ENCODE measurements around the gene CTNNBL1.
"Not testable (repeated sequence)": the region's sequence is repeated elsewhere in the genome, so short reads cannot be mapped to it uniquely, and the experiment has no call there.

The CTNNBL1 gene

DNA sequence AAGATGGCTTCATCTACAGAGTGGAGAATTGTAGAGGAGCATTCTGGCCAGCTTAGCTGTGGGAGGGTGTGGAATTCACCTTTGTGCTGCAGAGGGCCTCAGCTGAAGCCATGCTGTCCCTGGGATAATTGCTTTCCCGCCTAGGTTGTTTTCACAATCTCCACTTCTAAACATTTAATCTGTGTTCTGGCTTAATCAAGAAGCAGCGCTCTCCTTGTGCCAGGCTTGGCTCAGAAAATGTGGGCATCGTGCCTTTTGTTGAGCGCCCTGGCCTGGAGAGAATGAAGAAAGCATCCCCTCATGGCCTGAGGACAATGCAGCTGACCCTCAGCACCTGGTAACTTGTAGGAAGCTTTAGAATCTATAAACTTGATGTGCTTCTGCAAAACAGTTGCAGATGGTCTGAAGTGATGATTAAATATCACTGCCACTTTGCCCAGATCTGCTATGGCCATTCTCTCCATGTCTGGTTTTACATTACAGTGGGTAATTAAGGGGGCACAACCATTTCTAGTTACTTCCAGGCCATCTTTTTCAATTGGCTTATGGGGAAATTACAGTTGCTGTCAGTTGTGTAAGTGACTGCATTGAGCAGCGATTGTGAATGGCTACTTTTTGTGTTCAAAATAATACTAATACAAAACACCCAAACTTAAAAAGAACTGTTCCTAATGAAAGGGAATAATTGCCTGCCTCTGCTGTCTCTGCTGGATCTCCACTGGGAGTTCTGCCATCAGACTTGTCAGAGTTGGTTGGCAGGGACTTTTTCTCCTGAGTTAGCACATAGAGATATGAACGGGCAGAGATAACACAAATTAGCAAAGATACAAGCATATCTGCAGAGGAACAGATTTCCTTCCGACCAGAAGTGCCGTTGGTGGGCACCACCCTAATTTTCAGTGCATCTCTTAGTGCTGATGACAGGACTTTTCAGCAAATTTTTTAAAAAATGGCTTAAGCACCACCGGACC lies 18.4 kb downstream of the CTNNBL1 start:
- DNase-seq (ENCODE audit: low read depth, low spot score), result no peak

DNA sequence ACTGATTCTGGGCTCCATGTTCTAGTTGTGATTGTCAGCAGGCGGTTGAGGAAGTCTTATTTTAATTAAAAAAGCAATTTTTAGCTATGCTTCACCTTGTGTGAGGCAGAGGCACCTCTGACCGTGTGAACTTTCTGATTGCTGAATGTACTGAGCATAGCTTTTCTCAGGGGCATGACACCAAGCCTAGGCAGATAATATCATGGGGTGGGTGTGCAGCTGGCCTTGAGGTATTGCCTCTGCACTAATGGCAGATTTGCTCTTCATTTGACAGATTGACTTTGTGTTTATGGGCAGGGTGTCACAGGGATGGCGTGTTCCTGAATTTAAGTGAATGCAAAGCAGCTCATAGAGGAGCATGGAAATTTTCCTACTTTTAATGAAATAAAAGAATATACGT lies 19.6 kb downstream of the CTNNBL1 start:
- DNase-seq (ENCODE audit: low read depth, low spot score), result no peak

GRCh38 chr20:37714978-37715672 lies 21.3 kb downstream of the CTNNBL1 start:
- DNase-seq (ENCODE audit: low read depth, low spot score), result no peak

DNA sequence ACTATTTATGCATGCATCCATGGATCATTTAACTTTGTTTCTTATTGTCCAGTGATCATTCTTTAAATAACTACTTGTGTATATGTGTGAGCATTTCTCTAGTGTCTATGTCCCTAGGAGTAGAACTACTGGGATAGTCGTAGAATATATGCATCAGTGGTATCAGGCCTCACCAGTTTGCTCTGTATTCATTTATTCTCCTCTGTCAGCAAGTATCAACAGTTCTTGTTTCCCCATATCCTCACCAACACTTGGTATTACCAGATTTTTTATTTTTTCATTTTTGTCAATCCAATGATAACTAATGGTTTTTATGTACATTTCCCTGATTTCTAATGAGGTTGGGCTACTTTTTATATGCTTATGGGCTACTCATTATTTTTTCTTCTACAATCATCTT lies 27.9 kb downstream of the CTNNBL1 start:
- no peak for DNase-seq (ENCODE audit: low read depth, low spot score)

DNA sequence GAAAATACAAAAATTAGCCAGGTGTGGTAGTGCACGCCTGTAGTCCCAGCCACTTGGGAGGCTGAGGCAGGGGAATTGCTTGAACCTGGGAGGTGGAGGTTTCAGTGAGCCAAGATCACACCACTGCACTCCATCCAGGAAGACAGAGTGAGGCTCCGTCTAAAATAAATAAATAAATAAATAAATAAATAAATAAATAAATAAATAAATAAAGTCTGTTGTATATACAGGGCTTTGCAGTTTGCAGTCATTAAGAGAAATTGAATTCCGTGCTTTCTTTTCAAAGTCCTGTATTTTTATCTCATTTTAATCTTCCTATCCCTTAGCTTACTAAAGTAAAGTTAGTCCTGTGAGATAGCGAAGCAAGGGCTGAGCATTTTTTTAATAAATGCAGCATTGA lies 28.5 kb downstream of the CTNNBL1 start:
- DNase-seq (ENCODE audit: low read depth, low spot score), result not testable (repeated sequence)

DNA sequence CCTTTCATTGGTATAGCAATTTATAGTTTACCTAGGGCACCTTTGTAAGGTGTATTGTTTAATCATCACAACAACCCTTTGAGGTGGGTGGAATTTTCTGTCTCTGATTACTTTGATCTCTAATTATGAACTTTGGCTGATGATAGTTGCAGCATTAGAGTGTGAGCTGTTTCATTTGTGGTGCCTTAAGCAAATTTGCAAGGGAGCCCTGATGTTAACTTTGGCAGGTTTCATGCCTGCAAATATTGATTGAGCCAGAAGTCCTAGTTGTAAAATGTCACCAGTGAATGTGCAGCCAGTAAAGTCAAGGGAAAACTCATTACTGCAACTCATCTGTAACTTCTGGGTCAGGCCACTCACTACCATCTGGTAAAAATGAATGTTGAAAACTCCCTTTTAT lies 29.8 kb downstream of the CTNNBL1 start:
- no peak for DNase-seq (ENCODE audit: low read depth, low spot score)

GRCh38 chr20:37725165-37725564 lies 31.3 kb downstream of the CTNNBL1 start:
- DNase-seq (ENCODE audit: low read depth, low spot score), result no peak

- DNase-seq (ENCODE audit: low read depth, low spot score), result no peak
Observed at GRCh38 chr20:37725855-37726254, 32.0 kb downstream of the CTNNBL1 start.

- DNase-seq (ENCODE audit: low read depth, low spot score), result no peak
Observed at GRCh38 chr20:37726321-37726720, 32.5 kb downstream of the CTNNBL1 start.

DNA sequence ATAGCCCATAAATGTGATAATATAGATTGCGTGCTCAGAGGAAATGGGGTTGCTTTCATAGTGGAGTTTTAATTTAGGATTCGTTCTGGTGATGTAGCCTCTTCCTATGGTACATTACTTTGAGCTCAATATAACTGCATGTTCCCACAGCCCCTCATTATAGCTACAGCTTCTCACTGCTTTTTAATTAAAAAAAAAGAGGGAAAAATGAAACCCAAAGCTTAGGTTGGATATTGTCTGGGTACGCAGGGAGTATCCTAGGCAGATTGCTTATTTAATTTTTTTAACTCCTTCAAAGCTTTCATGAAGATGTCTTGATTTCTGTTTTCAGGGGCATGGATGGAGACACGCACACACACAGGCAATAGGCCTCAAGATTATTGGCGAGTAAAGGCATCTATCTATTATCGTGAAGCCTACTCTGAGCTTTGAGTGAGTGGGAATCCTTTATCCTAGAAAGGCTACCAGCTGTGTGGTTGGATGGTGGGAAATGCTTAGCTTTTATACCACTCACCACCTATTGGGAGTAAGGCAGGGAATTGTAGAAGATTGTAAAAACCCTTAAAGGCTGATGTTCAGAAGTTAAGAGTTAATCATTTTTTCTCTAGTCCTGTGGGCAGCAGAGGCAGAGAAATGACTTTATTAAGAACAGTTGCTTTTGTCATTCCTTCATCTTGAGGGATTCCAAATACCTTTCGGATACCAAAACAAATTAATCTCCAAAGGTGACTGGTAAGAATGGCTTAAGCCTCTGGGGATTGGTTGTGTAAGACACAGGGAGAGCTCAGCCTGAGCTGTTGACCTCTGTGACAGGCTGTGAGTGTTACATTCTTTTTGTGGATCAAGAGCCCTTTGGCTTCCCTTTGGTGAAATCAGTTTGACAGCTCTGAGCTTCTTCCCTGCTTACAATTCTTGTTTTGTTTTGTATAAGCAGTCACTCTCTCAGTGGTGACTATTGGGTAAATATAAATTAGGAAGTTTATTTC lies 33.4 kb downstream of the CTNNBL1 start:
- no peak for DNase-seq (ENCODE audit: low read depth, low spot score)

DNA sequence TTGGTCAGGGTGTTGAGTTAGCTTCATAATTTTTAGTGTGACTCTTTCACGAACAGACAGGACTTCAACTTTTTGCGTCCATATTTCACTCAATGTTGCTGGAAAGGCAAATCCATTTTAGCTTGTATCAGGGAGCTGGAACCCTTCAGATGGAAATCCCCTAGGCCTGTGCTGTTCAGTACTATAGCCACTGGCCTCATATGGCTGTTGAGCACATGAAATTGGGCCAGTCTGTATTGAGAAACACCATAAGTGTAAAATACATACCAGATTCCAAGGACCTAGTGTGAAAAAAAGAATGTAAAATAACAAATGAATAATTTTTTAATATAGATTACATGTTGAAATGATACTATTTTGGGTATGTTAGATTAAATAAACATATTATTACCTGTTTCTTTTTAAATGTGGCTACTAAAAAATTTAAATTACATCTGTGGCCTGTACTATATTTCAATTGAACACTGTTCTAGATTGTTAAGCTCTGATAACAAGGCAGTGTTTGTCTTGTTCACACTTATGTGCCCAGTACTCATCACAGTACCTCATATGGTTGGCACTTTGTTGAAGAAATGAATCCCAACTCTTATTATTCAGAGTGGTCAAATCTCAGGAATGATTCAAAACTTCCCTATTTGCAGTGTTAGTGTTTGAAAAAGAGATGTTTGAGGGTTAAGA lies 34.3 kb downstream of the CTNNBL1 start:
- no peak for DNase-seq (ENCODE audit: low read depth, low spot score)

DNA sequence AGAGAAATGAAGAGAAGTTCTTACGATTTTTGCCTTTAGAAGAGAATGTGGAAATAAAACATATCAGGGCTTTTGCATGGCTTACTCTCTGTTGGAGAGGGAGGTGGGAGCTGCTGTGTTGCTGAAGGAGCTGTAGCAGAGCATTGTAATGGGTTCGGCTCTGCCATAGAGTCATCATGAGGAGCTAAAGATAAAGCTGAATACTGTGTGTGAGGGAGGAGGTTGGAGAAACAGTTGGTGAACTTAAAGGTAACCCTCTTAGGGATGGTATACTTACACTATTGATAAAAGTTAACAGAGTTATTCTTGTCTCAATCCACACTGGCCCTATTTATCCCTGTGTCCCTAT lies 34.8 kb downstream of the CTNNBL1 start:
- DNase-seq (ENCODE audit: low read depth, low spot score), result no peak

DNA sequence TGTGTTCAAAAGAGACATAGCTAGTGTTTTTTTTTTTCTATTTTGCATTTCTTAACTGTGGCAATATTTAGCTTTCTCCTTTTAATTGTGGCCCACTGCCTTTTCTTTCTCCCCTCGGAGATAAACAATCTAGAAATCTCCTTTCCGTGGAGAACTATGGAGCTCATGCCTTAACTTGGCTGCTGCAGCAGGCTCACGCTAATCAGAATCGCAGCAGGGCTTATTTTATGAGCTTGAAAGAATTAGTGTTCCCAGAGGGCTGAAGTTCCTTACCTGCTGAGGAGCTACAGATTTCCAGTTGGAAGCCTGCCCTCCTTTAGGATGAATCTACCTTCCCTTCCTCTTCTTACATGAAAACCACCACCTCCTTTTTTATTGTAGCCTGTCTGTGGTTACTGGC lies 35.6 kb downstream of the CTNNBL1 start:
- DNase-seq (ENCODE audit: low read depth, low spot score), result no peak

DNA sequence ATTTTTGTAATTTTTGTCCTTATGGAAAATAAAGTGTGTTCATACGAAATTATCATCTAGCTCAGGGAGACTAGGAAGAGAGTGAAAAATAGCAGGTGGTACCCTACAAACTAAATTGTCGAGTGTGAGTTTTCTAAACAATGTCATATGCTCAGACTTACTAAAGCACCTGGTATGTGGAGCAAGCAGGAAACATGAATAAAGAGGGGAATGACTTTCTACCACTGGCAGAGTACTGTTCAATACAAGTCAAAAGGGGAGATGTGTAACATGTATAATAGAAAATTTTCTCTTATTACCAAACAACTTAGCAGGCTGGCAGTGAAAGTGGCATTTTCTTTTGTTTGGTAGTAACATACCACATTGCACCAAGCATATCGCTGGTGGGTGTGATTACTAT lies 36.1 kb downstream of the CTNNBL1 start:
- no peak for DNase-seq (ENCODE audit: low read depth, low spot score)

- no peak for DNase-seq (ENCODE audit: low read depth, low spot score)
Observed at GRCh38 chr20:37733416-37733815, 39.6 kb downstream of the CTNNBL1 start.

GRCh38 chr20:37734228-37734985 lies 40.6 kb downstream of the CTNNBL1 start:
- no peak for DNase-seq (ENCODE audit: low read depth, low spot score)

GRCh38 chr20:37735541-37735940 lies 41.7 kb downstream of the CTNNBL1 start:
- DNase-seq (ENCODE audit: low read depth, low spot score), result no peak

- no peak for DNase-seq (ENCODE audit: low read depth, low spot score)
Observed at GRCh38 chr20:37736132-37736531, 42.3 kb downstream of the CTNNBL1 start.

- no peak for DNase-seq (ENCODE audit: low read depth, low spot score)
Observed at GRCh38 chr20:37737826-37738420, 44.1 kb downstream of the CTNNBL1 start.

GRCh38 chr20:37741055-37741454 lies 47.2 kb downstream of the CTNNBL1 start:
- DNase-seq (ENCODE audit: low read depth, low spot score), result no peak
